Transverse colon (tissue), 3 donors: ENCODE measurements around the gene RBM19.

Source experiments
- CTCF ChIP-seq, 5 experiments: fragments of 200-600 bp in 3 of 5; fragments of 450-650 bp in 2 of 5; sonication (generic) in 3 of 5; IDR thresholded peaks; 1 replicate in 2 of 5; 2 replicates in 3 of 5; pipeline ENCODE4 v1.5.1; 2016 to 2017; ENCODE audit warnings: antibody characterized with exemption in 5 of 5, inconsistent platforms in 3 of 5, mild to moderate bottlenecking in 2 of 5, moderate library complexity in 1 of 5
- EP300 ChIP-seq: sonication (generic); formaldehyde crosslinking; IDR thresholded peaks from one replicate; pipeline ENCODE4 v1.6.1; 2017; ENCODE audit warnings: antibody characterized with exemption, low read depth
- POLR2A ChIP-seq: fragments of 450-650 bp; IDR thresholded peaks from one replicate; pipeline ENCODE4 v1.6.1; 2016; ENCODE audit warnings: antibody characterized with exemption, mild to moderate bottlenecking, moderate library complexity

- TF ChIP-seq CTCF (IDR thresholded peaks at IDR 0.05) (no peak), EP300 (no peak), POLR2A (no peak)
These were observed 195.7 kb downstream of the RBM19 start for GRCh38 chr12:113770389-113770865.
